Right lobe of liver (tissue), 6 donors: Measurements from ENCODE around the gene KCNH5. TPM values are rescaled to one million over a fixed set of nuclear protein-coding genes. Genes with fewer than 3 reads are reported as not detected.

Source experiments
- ATAC-seq, 4 donors: fragments of 200-7000 bp; cut with Tn5 transposase; one replicate each; pipeline ENCODE4 v1.9.1; 2020; ENCODE audit warnings: mild to moderate bottlenecking in 4 of 4, moderate library complexity in 4 of 4
- DNase-seq, 3 donors: peaks; one replicate each; pipeline ENCODE4 v3.0.0-alpha.2; 2020
- H3K27ac ChIP-seq, 3 donors: fragments of 200-600 bp; one replicate each; pipeline ENCODE4 v1.8.0; 2022
- H3K27me3 ChIP-seq, 2 donors: fragments of 200-600 bp; one replicate each; pipeline ENCODE4 v1.8.0; 2022
- H3K36me3 ChIP-seq, 4 donors: fragments of 200-600 bp; sonication (generic) in 1 of 4; one replicate each; pipeline versions ENCODE4 v1.5.1 to v1.8.0; 2017 to 2022; ENCODE audit warnings: control low read depth in 1 of 4
- H3K4me1 ChIP-seq, 4 donors: fragments of 200-600 bp; sonication (generic) in 1 of 4; one replicate each; pipeline versions ENCODE4 v1.5.1 to v1.8.0; 2017 to 2022; ENCODE audit warnings: control low read depth in 1 of 4
- H3K4me3 ChIP-seq, 3 donors: fragments of 200-600 bp; one replicate each; pipeline ENCODE4 v1.8.0; 2022
- H3K9me3 ChIP-seq, 4 donors: fragments of 200-600 bp; sonication (generic) in 1 of 4; one replicate each; pipeline versions ENCODE4 v1.5.1 to v1.8.0; 2017 to 2022; ENCODE audit warnings: control low read depth in 1 of 4
- POLR2A ChIP-seq: fragments of 450-650 bp; IDR thresholded peaks from one replicate; pipeline ENCODE4 v1.6.1; 2017; ENCODE audit warnings: antibody characterized with exemption, mild to moderate bottlenecking
- WGBS: methylation state at CpG from one replicate; pipeline ENCODE4 v1.1.6; 2018; ENCODE audit warnings: low coverage, low lambda C conversion rate; ENCODE audit not compliant: insufficient coverage; ENCODE audit errors: missing lambda C conversion rate; 5-methylcytosine and 5-hydroxymethylcytosine counted together
- intact Hi-C, 2 donors: fragments of 100-400 bp; cut with DNase I; formaldehyde crosslinking; loops; one replicate each; pipeline versions ENCODE4 v1.11.2 to v1.14.1; 2022
- total RNA-seq, 6 experiments: library from RNA; depleted of rRNA in 2 of 6; stranded (reverse); fragments of >200 nt in 2 of 6; fragmentation: NEBNext Ultra II Directional in 3 of 6; extraction: Animal tissue kit (Norgen Biotek cat#: 25700) in 3 of 6; gene quantifications; one replicate each; pipeline versions ENCODE4 v1.1.0 to v1.2.4, GENCODE V29; 2016 to 2023
- TF ChIP-seq, protein P1 (sequence below), 4 donors: fragments of 200-600 bp in 3 of 4; fragments of 450-650 bp in 1 of 4; IDR thresholded peaks; one replicate each; pipeline versions ENCODE4 v1.5.1 to v1.8.0; 2016 to 2022; ENCODE audit warnings: antibody characterized with exemption in 4 of 4, mild to moderate bottlenecking in 2 of 4
- donor health status: DM: no; HTN: yes; CAD: no.
- donor health status: DM: no; HTN: no; CAD: no.
- donor health status: DM: no; HTN: no; CAD: no.
- donor health status: DM: no; HTN: yes; CAD: no.
- donor health status: DM: no; HTN: yes; CAD: no.

The KCNH5 gene
- total RNA-seq, 6 experiments from 2014 or later = not detected

DNA sequence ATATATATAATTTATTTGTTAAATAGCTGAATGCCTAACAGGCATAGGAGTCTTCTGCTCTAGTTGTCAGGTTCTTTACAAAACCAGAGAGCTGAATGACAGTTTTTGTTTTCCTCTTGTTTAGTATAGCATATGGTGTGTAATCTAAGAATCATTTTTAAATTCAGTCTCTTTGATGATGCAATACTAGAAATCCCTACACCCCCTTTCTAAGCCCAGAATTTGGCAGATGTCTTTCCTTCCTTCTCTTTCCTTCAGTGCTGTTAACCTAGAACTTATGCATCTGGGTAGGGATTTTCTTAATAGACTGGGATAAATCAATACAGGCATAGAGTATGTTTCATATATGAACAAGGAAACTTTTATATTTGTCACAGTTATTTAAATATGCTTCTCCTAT, 198.1 kb downstream of the KCNH5 start:
- no peaks in the 10 kb centered on the region for H3K9me3 ChIP-seq
- H3K36me3 ChIP-seq = no peaks in the 10 kb centered on the region
- no peaks in the 10 kb centered on the region for H3K27me3 ChIP-seq
- no peak for ATAC-seq
- no peak for TF ChIP-seq POLR2A
- TF ChIP-seq, protein P1, sequence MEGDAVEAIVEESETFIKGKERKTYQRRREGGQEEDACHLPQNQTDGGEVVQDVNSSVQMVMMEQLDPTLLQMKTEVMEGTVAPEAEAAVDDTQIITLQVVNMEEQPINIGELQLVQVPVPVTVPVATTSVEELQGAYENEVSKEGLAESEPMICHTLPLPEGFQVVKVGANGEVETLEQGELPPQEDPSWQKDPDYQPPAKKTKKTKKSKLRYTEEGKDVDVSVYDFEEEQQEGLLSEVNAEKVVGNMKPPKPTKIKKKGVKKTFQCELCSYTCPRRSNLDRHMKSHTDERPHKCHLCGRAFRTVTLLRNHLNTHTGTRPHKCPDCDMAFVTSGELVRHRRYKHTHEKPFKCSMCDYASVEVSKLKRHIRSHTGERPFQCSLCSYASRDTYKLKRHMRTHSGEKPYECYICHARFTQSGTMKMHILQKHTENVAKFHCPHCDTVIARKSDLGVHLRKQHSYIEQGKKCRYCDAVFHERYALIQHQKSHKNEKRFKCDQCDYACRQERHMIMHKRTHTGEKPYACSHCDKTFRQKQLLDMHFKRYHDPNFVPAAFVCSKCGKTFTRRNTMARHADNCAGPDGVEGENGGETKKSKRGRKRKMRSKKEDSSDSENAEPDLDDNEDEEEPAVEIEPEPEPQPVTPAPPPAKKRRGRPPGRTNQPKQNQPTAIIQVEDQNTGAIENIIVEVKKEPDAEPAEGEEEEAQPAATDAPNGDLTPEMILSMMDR (IDR thresholded peaks at IDR 0.05) = no peak
- DNase-seq = no peak
- intact Hi-C loops = no loop called here
- H3K4me1 ChIP-seq = no peaks in the 10 kb centered on the region
- no peak overlapping the region for H3K4me3 ChIP-seq
- no peak overlapping the region for H3K27ac ChIP-seq

DNA sequence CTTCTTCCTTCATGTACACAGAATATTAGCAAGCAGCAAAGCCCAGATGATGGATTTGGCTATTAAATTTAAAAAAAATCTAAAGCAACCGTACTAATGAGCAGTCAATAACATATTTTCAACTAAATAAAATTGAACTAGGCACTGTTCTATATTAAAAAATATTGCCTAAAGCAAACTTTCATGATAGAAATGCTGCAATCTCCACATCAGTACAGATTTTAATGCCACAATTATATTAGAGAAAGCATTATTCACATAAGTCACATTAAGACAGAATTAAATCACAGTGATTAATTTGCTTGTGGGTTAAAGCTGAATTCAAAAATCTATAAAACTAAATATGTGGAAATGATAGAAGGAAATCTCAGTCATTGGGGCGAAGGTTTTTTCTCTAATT, 200.7 kb downstream of the KCNH5 start:
- DNase-seq (no peak), ATAC-seq (no peak)
- Histone ChIP-seq H3K9me3 (no peaks in the 10 kb centered on the region), H3K27ac (no peak overlapping the region), H3K4me3 (no peak overlapping the region), H3K36me3 (no peaks in the 10 kb centered on the region), H3K27me3 (no peaks in the 10 kb centered on the region), H3K4me1 (no peaks in the 10 kb centered on the region)
- intact Hi-C loops = no loop called here
- WGBS = 46% methylated on average over 2 of the region's 2 CpGs
- no peak for TF ChIP-seq POLR2A
- TF ChIP-seq, protein P1 (IDR thresholded peaks at IDR 0.05) = no peak

DNA sequence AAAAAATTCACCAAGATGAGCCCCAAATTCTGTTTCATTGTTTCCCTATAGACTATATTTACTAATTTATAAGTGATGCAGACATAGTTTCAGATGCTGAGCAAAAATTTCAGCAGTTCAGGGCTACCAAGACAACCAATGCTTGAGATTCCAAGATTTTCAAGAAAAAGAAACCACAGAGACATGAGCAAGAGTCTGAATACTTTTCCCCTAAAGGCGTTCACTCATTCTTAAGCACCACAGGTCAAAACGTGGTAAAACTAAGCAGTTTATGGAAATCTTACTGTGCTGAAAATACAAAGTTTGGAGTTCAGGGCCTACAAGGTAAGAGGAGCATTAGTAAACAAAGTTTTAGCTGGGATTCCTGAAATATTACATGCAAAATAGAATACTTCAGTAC, 221.2 kb downstream of the KCNH5 start:
- Histone ChIP-seq H3K4me3 (no peak overlapping the region), H3K27ac (no peak overlapping the region), H3K36me3 (no peaks in the 10 kb centered on the region), H3K4me1 (no peaks in the 10 kb centered on the region), H3K9me3 (no peaks in the 10 kb centered on the region), H3K27me3 (no peaks in the 10 kb centered on the region)
- intact Hi-C loops = no loop called here
- 39% methylated on average over 2 of the region's 2 CpGs for WGBS
- TF ChIP-seq POLR2A = no peak
- TF ChIP-seq, protein P1 (IDR thresholded peaks at IDR 0.05) = no peak
- DNase-seq (no peak), ATAC-seq (no peak)

DNA sequence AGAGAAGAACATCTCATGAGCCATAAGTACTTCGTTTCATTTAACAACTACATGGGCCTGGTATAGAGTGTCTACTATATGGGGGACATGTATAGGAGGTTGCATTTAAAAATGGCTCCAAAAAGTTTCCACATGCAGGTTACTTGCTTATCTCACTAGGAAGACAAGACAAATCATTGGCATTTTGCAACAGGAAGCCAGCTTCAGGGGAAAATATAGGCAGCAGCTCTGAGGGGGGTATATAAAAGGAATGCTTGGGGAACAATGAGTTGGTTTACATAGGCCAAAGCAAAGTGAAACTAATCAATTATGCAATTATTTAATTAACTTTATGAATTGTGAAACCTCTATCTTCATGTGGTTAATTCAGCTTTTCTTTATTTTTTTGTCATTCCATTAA, 225.3 kb downstream of the KCNH5 start:
- no peak overlapping the region for H3K4me3 ChIP-seq
- no peaks in the 10 kb centered on the region for H3K36me3 ChIP-seq
- H3K27ac ChIP-seq = no peak overlapping the region
- no peaks in the 10 kb centered on the region for H3K27me3 ChIP-seq
- TF ChIP-seq, protein P1 (IDR thresholded peaks at IDR 0.05) = no peak
- no peak for TF ChIP-seq POLR2A
- H3K4me1 ChIP-seq = no peaks in the 10 kb centered on the region
- intact Hi-C loops = no loop called here
- no peak for ATAC-seq
- no peaks in the 10 kb centered on the region for H3K9me3 ChIP-seq
- 53% methylated on average over 1 of the region's 1 CpG for WGBS
- DNase-seq = no peak

DNA sequence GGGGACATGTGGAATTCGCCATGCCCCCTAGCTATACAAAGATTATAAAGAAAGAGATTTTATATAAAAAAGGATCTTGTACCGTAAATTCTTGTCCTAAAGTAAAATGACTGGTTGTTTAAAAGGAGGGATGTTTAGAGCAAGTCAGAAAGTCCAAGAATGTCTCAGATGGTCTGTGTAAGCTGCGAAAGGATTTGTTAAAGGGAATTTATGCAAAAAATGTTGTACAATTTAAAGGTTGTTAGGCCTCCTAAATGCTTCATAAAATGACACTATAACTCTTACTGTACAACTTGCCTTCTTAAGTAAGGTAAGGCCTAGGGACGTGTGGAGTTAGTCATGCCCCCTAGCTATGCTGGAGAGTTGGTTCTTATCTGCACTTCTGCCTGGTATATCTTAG, 237.6 kb downstream of the KCNH5 start:
- H3K27me3 ChIP-seq = no peaks in the 10 kb centered on the region
- H3K4me1 ChIP-seq = no peaks in the 10 kb centered on the region
- 36% methylated on average over 4 of the region's 4 CpGs for WGBS
- no peaks in the 10 kb centered on the region for H3K36me3 ChIP-seq
- no peak overlapping the region for H3K27ac ChIP-seq
- ATAC-seq (no peak), DNase-seq (no peak)
- TF ChIP-seq, protein P1 (IDR thresholded peaks at IDR 0.05) = no peak
- TF ChIP-seq POLR2A = no peak
- intact Hi-C loops = no loop called here
- H3K4me3 ChIP-seq = no peak overlapping the region
- H3K9me3 ChIP-seq = no peaks in the 10 kb centered on the region
